T-helper 1 cell treated with Interleukin-12 subunit alpha and Interleukin-12 subunit beta and Interleukin-4 antibody, amounts not matched to agents 30 ng/mL and 1 ng/mL, for 36 hours (primary cell): Measurements from ENCODE around the gene DIPK1A. TPM values are rescaled to one million over a fixed set of nuclear protein-coding genes. Genes with fewer than 3 reads are reported as not detected.
"Not testable (repeated sequence)": the region's sequence is repeated elsewhere in the genome, so short reads cannot be mapped to it uniquely, and the experiment has no call there.

Experiments used
- intact Hi-C: fragments of 100-400 bp; cut with micrococcal nuclease; formaldehyde crosslinking; loops from one replicate; pipeline ENCODE4 v1.15.1; 2024
- total RNA-seq: library from RNA; stranded (reverse); gene quantifications from 2 replicates; pipeline ENCODE4 v1.2.3, GENCODE V29; 2022

Gene DIPK1A
- total RNA-seq, 1 donor from 2014 or later: 17.6 TPM

GRCh38 chr1:92922356-92923035, 38.8 kb downstream of the DIPK1A start:
- intact Hi-C loops: no loop called here

DNA sequence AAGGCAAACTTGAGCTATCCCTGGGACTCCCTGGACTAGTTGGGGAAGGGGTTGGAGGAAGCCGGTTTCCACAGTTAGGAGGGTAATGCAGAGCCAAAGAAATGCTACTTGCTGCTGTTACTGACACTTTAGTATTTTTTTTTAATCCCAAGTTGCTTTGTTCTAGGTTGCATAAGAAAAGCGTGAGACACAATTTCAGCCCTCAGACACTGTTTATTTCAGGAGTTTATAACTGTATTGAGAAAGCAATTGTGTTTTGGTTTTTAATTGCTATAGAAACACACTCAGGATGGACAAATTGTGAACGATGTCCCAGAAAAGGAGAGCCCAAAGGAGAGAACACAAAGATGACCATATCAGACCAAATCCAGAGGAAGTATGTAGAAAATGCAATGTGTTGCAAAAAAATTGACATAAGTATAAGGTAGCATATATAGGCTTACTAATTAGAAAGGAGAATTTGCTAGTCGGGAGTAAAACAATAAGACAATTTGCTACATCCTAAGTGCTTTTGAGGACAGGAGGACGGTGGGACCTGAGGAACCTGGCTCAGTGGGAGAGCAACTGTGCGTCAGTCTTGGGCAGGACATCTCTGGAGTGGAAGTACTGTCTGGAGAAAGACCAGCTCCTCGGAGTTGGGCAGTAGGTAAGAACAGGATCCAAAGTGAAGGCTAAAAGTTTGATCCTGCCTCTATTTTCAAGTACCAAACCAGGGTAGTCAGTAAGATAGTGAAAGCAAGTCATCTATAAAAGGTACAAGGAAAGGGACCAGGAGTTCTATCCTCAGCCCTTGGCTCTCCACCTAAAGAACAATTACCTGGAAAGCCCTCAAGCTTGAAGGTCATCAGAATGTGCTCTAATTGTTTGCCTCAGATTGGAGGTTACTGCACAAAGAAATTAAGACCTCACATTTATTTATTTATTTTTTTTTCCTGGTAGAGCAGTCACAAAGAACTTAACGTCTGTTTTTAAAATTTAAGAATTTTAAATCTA, 39.9 kb downstream of the DIPK1A start:
- intact Hi-C loops: no loop called here

DNA sequence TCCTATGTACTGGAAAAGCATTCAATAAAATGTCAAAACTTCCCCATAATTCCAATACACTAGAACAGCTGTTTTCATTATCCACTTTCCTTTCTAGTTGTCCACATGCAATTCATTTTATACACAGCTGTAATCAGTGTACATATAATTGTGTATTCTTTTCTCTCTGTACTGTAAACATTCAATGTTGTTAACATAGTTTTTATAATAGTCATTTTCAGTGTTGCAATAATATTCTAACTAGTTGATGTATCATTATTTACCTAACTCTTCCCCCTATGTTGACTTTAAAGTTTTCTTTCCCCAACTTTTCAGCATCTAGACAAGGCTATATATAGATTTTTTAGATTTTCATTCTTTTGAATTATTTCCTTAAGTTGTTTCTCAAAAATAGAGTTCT, 44.4 kb downstream of the DIPK1A start:
- intact Hi-C loops: no loop called here

DNA sequence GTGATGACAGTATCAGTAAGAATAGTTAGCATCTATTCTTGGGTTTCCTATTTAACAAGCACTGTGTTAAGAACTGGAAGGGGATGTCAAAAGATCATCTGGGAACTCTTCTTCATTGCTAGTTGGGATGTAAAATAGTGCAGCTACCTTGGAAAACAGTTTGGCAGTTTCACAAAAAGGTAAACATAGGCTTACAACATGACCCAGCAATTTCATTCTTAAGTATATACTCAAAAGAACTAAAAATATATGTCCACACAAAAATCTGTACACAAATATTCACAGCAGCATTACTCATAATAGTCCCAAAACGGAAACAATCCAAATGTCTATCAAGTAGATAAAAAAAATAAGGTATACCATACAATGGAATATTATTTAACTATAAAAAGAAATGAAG, 45.7 kb downstream of the DIPK1A start:
- intact Hi-C loops: no loop called here

GRCh38 chr1:92913093-92913819, 48.0 kb downstream of the DIPK1A start:
- intact Hi-C loops: no loop called here

DNA sequence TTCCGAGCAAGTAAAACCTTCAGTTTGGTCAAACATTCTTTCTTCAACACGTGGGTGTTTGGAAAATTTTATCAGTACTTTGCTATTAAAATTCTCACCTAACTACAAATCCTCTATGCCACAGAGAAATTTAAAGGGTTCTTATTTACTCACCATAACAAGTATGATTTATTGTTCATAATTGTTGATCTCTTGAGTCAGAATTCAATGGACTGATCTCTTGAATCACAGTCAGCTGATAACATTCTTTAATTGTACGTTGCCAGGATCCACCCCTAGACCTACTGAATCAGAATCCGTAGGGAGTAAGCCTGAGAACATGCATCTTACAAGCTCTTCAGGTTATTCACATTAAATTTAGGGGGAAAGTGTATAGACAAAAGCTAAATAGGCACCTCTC, 51.2 kb downstream of the DIPK1A start:
- intact Hi-C loops: no loop called here

- intact Hi-C loops: no loop called here
Measured at GRCh38 chr1:92909321-92909720, 51.9 kb downstream of the DIPK1A start.

- intact Hi-C loops: no loop called here
Measured at GRCh38 chr1:92907949-92908684, 53.1 kb downstream of the DIPK1A start.

DNA sequence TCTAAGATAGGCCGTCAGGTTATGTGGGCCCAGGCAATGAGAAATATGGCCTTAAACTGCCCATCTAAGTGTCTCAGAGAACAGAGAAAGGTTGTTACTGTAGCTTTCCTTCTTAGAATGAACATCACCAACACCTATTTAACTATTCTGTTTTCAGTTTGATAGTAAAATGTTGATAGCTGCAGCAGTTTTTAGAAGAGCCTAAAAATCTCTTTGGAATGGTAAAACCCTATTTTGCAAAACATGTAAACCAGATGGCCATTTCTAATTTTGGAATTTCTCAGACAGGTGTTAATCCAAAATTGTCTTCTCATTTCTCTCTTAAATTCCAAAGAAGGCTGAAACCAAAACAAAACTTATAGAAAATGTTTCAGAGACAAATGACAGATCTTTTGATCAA, 57.5 kb downstream of the DIPK1A start:
- intact Hi-C loops: no loop called here

DNA sequence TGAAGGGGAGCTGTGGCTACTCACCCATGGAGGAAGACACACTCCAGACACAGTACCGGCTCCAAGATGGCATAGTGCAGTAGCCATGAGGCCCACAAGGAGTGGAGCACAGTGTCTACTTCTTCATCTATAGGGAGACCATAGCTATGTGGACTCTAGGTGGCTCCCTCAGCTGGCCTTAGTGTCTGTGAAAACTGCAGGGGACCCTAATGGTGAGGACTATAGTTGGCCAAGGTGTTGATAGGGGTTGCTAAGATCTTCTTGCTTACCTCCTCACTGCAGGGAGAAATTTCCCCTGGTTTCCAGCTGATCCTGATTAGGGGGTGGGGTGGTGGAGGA, 58.9 kb downstream of the DIPK1A start:
- intact Hi-C loops: no loop called here

- intact Hi-C loops: no loop called here
Measured at GRCh38 chr1:92901699-92902405, 59.4 kb downstream of the DIPK1A start.

GRCh38 chr1:92901126-92901525, 60.1 kb downstream of the DIPK1A start:
- intact Hi-C loops: no loop called here

DNA sequence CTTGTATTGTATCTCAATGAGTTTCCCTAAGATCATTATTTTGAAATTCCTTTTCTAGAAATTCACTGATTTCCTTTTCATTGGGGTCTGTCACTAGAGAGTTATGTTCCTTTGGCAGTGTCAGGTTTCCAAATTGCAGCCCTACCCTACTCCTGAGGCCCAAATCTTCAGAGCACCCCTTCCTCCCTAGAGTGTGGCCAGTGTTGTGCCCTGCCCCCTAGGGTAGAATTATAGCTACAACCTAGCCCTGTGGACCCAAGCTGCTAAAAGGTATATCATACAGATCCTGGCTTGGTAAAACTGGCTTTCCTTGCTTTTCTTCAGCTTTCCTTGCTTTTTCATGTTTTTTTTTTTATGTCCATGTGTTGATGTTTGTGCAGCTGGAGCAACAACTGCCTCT, 60.7 kb downstream of the DIPK1A start:
- intact Hi-C loops: no loop called here

DNA sequence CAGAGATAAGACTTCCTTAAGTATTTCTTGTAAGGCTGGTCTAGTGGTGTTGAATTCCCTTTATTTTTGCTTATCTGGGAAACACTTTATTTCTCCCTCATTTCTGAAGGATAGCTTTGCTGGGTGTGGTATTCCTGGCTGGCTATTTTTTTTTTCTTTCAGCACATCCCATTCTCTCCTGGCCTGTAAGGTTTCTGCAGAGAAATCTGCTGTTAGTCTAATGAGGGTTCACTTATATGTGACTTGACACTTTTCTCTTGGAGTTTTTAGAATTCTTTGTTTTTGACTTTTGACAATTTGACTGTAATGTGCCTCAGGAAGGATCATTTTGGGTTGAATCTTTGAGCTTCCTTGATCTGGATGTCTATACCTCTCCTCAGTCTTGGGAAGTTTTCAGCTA, 61.5 kb downstream of the DIPK1A start:
- intact Hi-C loops: no loop called here

DNA sequence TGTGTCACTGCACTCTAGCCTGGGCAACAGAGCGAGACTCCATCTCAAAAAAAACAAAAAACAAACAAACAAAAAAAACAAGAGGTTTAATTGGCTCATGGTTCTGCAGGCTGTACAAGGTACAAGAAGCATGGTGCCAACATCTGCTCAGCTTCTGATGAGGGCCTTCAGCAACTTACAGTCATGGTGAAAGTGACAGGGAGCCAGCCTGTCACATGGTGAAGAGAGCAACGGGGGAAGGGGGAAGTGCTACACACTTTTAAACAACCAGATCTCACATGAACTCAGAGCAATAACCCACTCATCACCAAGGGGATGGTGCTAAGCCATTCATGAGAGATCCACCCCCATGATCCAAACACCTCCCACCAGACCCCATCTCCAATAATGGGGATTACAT, 63.2 kb downstream of the DIPK1A start:
- intact Hi-C loops: not testable (repeated sequence)

- intact Hi-C loops: no loop called here
Measured at GRCh38 chr1:92887465-92887864, 73.8 kb downstream of the DIPK1A start.

DNA sequence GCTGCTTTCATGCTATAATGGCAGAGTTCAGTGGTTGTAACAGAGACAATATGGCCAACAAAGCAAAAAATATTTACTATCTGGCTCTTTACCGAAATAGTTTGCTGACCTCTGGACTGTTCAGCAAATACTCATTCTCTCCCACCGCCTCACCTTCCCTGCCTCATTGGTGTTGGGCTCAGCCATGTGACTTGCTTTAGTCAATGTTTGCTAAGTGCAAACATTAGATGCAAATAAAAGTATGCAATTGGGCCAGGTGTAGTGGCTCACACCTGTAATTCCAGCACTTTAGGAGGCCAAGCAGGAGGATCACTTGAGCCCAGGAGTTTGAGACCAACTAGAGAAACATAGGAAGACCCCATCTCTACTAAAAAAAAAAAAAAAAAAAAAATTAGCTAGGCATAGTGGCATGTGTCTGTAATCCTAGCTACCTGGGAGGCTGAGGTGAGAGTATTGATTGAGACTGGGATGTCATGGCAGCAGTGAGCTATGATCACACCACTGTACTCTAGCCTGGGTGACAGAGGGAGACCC, 74.3 kb downstream of the DIPK1A start:
- intact Hi-C loops: no loop called here

DNA sequence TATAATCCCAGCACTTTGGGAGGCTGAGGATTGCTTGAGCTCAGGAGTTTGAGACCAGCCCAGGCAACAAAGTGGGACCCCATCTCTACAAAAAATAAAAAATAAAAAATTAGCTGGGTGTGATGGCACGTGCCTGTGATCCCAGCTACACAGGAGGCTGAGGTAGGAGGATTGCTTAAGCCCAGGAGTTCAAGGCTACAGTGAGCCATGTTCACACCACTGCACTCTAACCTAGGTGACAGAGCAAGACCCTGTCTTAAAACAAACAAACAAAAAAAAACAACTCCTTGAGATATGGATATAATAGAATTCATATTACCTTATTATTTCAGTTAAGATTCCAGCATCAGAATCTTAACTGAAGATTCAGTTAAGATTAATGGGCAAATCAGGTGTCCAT, 77.1 kb downstream of the DIPK1A start:
- intact Hi-C loops: no loop called here

- intact Hi-C loops: no loop called here
Measured at GRCh38 chr1:92883297-92883696, 78.0 kb downstream of the DIPK1A start.

- intact Hi-C loops: no loop called here
Measured at GRCh38 chr1:92882819-92883218, 78.4 kb downstream of the DIPK1A start.
